Endometrial microvascular endothelial cells (primary cell): Measurements from ENCODE around the gene SOCS2. TPM values are rescaled to one million over a fixed set of nuclear protein-coding genes. Genes with fewer than 3 reads are reported as not detected.

ENCODE experiments used
- in situ Hi-C: cut with HindIII; loops from 2 replicates; pipeline ENCODE4 v1.10.0; 2017; ENCODE audit warnings: low sequenced_read_pairs, low pct_unique_long_range_greater_than_20kb; ENCODE audit errors: inconsistent ontology term
- total RNA-seq: library from RNA; depleted of rRNA; stranded (reverse); fragments of >200 nt; gene quantifications from one replicate; pipeline ENCODE4 v1.2.3, GENCODE V29; 2015; ENCODE audit errors: inconsistent ontology term

SOCS2 gene
- total RNA-seq, 1 donor from 2014 or later: 89.3 TPM

GRCh38 chr12:93563807-93564538, 8.5 kb upstream of the SOCS2 start:
- in situ Hi-C loops: no loop called here

- in situ Hi-C loops: no loop called here
Measured at GRCh38 chr12:93565760-93566159, 6.7 kb upstream of the SOCS2 start.

GRCh38 chr12:93567174-93567573, 5.3 kb upstream of the SOCS2 start:
- in situ Hi-C loops: no loop called here

- in situ Hi-C loops: no loop called here
Measured at GRCh38 chr12:93568091-93568490, 4.4 kb upstream of the SOCS2 start.

- in situ Hi-C loops: no loop called here
Measured at GRCh38 chr12:93569301-93569655, 3.2 kb upstream of the SOCS2 start.

- in situ Hi-C loops: no loop called here
Measured at GRCh38 chr12:93569656-93570551, 2.6 kb upstream of the SOCS2 start.

- in situ Hi-C loops: no loop called here
Measured at GRCh38 chr12:93570552-93571364, 1.7 kb upstream of the SOCS2 start.

- in situ Hi-C loops: no loop called here
Measured at GRCh38 chr12:93571365-93571924, 1.0 kb upstream of the SOCS2 start.

GRCh38 chr12:93572712-93573551, 457 bp downstream of the SOCS2 start:
- in situ Hi-C loops: no loop called here

GRCh38 chr12:93573552-93574223, 1.2 kb downstream of the SOCS2 start:
- in situ Hi-C loops: no loop called here

- in situ Hi-C loops: no loop called here
Measured at GRCh38 chr12:93577222-93577621, 4.7 kb downstream of the SOCS2 start.

GRCh38 chr12:93578221-93578620, 5.7 kb downstream of the SOCS2 start:
- in situ Hi-C loops: no loop called here

- in situ Hi-C loops: no loop called here
Measured at GRCh38 chr12:93580682-93581081, 8.2 kb downstream of the SOCS2 start.

- in situ Hi-C loops: no loop called here
Measured at GRCh38 chr12:93581370-93581769, 8.9 kb downstream of the SOCS2 start.

GRCh38 chr12:93582351-93582750, 9.9 kb downstream of the SOCS2 start:
- in situ Hi-C loops: no loop called here

GRCh38 chr12:93583627-93584392, 11.3 kb downstream of the SOCS2 start:
- in situ Hi-C loops: no loop called here

GRCh38 chr12:93585247-93585646, 12.8 kb downstream of the SOCS2 start:
- in situ Hi-C loops: no loop called here
